WTC11 (cell line): ENCODE data around the gene CSF1. TPM values are rescaled to one million over a fixed set of nuclear protein-coding genes. Genes with fewer than 3 reads are reported as not detected.
A peak's percentile ranks its signal among the peaks of the same experiment; 100 is the strongest.

Source experiments
- ATAC-seq: fragments of 200-7000 bp; cut with Tn5 transposase; 2 replicates; pipeline ENCODE4 v1.10.0; 2021; ENCODE audit warnings: mild to moderate bottlenecking, moderate library complexity
- CTCF ChIA-PET: fragments of 300-600 bp; sonication (Branson Sonifier 250); formaldehyde crosslinking; loops from one replicate; lab custom pipeline; 2021; ENCODE audit warnings: antibody characterized with exemption; lab: Charles Lee
- POLR2A ChIA-PET: fragments of 350-600 bp; sonication (Branson Sonifier 250); formaldehyde crosslinking; loops from one replicate; lab custom pipeline; 2021; ENCODE audit warnings: antibody characterized with exemption; lab: Charles Lee
- DNase-seq: peaks from one replicate; pipeline ENCODE4 v3.0.0; 2021; ENCODE audit warnings: low spot score
- H3K27ac Mint-ChIP-seq: 2 replicates; pipeline ENCODE4 v1.8.0; 2021; ENCODE audit warnings: mixed read lengths
- H3K27me3 Mint-ChIP-seq: 2 replicates; pipeline ENCODE4 v1.8.0; 2021; ENCODE audit warnings: low read depth, mild to moderate bottlenecking, moderate library complexity, mixed read lengths
- H3K36me3 Mint-ChIP-seq: 2 replicates; pipeline ENCODE4 v1.8.0; 2021; ENCODE audit warnings: mixed read lengths
- H3K4me1 Mint-ChIP-seq: 2 replicates; pipeline ENCODE4 v1.8.0; 2022; ENCODE audit warnings: mixed read lengths
- H3K4me3 Mint-ChIP-seq: 2 replicates; pipeline ENCODE4 v1.8.0; 2021; ENCODE audit warnings: mild to moderate bottlenecking, moderate library complexity, mixed read lengths
- H3K9me3 Mint-ChIP-seq: 2 replicates; pipeline ENCODE4 v1.8.0; 2021; ENCODE audit warnings: mixed read lengths
- CBFB ChIP-seq: sonication (generic); formaldehyde crosslinking; IDR thresholded peaks from 2 replicates; pipeline ENCODE4 v1.8.1; 2022; ENCODE audit warnings: mild to moderate bottlenecking, low read depth, missing genetic modification reagents
- E2F1 ChIP-seq: sonication (generic); formaldehyde crosslinking; IDR thresholded peaks from 2 replicates; pipeline ENCODE4 v1.8.0; 2022; ENCODE audit warnings: mild to moderate bottlenecking, missing genetic modification reagents
- E2F4 ChIP-seq: sonication (generic); formaldehyde crosslinking; IDR thresholded peaks from 2 replicates; pipeline ENCODE4 v1.8.1; 2022; ENCODE audit warnings: low read depth, mild to moderate bottlenecking, moderate library complexity, missing genetic modification reagents, borderline replicate concordance
- E2F5 ChIP-seq: sonication (generic); formaldehyde crosslinking; IDR thresholded peaks from 2 replicates; pipeline ENCODE4 v1.8.1; 2022; ENCODE audit warnings: mild to moderate bottlenecking, moderate library complexity, missing genetic modification reagents
- EMX1 ChIP-seq: fragments of 250-450 bp; sonication (Bioruptor Pico); IDR thresholded peaks from 2 replicates; pipeline ENCODE4 v1.8.0; 2021; ENCODE audit warnings: mild to moderate bottlenecking
- ETV6 ChIP-seq: sonication (generic); formaldehyde crosslinking; IDR thresholded peaks from 2 replicates; pipeline ENCODE4 v1.8.1; 2022; ENCODE audit warnings: mild to moderate bottlenecking, missing genetic modification reagents
- FOXJ3 ChIP-seq: sonication (generic); formaldehyde crosslinking; IDR thresholded peaks from 2 replicates; pipeline ENCODE4 v1.9.0; 2021; ENCODE audit warnings: missing genetic modification reagents, mild to moderate bottlenecking, borderline replicate concordance
- FOXK1 ChIP-seq: sonication (generic); formaldehyde crosslinking; IDR thresholded peaks from 2 replicates; pipeline ENCODE4 v1.8.0; 2022; ENCODE audit warnings: mild to moderate bottlenecking, moderate library complexity, missing genetic modification reagents
- MLX ChIP-seq: sonication (generic); formaldehyde crosslinking; IDR thresholded peaks from 2 replicates; pipeline ENCODE4 v1.8.1; 2023; ENCODE audit warnings: mild to moderate bottlenecking, missing genetic modification reagents, moderate library complexity
- RORB ChIP-seq: fragments of 250-450 bp; sonication (Bioruptor Pico); IDR thresholded peaks from 2 replicates; pipeline ENCODE4 v1.9.0; 2021; ENCODE audit warnings: mild to moderate bottlenecking
- SMAD3 ChIP-seq: sonication (generic); formaldehyde crosslinking; IDR thresholded peaks from 2 replicates; pipeline ENCODE4 v1.8.0; 2022; ENCODE audit warnings: missing genetic modification reagents, mild to moderate bottlenecking, borderline replicate concordance
- USF2 ChIP-seq: sonication (generic); formaldehyde crosslinking; IDR thresholded peaks from 2 replicates; pipeline ENCODE4 v1.8.1; 2023; ENCODE audit warnings: mild to moderate bottlenecking, missing genetic modification reagents, moderate library complexity
- ZNF232 ChIP-seq: sonication (generic); formaldehyde crosslinking; IDR thresholded peaks from 2 replicates; pipeline ENCODE4 v1.8.0; 2022; ENCODE audit warnings: mild to moderate bottlenecking, missing genetic modification reagents
- ZNF281 ChIP-seq: sonication (generic); formaldehyde crosslinking; IDR thresholded peaks from 2 replicates; pipeline ENCODE4 v1.8.0; 2023; ENCODE audit warnings: mild to moderate bottlenecking, missing genetic modification reagents
- ZNF416 ChIP-seq: fragments of 250-450 bp; sonication (Bioruptor Pico); IDR thresholded peaks from 2 replicates; pipeline ENCODE4 v1.9.0; 2021; ENCODE audit warnings: mild to moderate bottlenecking, inconsistent platforms
- total RNA-seq: library from RNA; stranded (reverse); gene quantifications from 3 replicates; pipeline ENCODE4 v1.2.3, GENCODE V29; 2021
- TF ChIP-seq, protein P1 (sequence below): fragments of 250-450 bp; sonication (Bioruptor Pico); IDR thresholded peaks from 2 replicates; pipeline ENCODE4 v1.9.0; 2021; ENCODE audit warnings: mild to moderate bottlenecking
- TF ChIP-seq, protein P2 (sequence below): sonication (generic); formaldehyde crosslinking; IDR thresholded peaks from 2 replicates; pipeline ENCODE4 v1.8.1; 2022; ENCODE audit warnings: low read depth, missing genetic modification reagents, borderline replicate concordance
- TF ChIP-seq, protein P3 (sequence below): sonication (generic); formaldehyde crosslinking; IDR thresholded peaks from 2 replicates; pipeline ENCODE4 v1.8.1; 2023; ENCODE audit warnings: mild to moderate bottlenecking, missing genetic modification reagents
- TF ChIP-seq, protein P4 (sequence below): fragments of 250-450 bp; sonication (Bioruptor Pico); IDR thresholded peaks from 2 replicates; pipeline ENCODE4 v1.9.0; 2021; ENCODE audit warnings: mild to moderate bottlenecking, borderline replicate concordance

The CSF1 gene
- total RNA-seq, 1 experiment from 2014 or later, result 3.0 TPM

DNA sequence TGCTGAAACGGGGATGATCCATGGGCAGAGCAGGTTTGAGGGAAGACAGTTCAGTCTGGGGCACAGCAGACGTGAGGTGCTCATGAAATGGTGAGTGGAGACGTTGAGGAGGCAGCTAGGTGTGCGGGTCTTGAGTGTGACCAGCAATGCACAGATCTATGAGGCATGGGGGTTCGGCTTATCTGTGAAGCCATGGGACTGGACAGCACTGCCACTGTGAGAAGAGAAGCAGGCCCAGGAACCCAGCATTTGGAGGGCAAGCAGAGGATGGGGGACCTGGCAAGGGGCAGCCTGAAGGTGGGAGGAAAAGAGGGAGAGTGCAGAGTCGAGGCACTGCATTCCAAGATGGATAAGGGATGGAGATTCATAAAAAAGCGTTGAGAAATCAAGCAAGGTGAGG is 8.0 kb downstream of the CSF1 start:
- Mint-ChIP-seq H3K27me3 (no peaks in the 10 kb centered on the region; the same call in 1 of the 2 replicates), H3K4me1 (no peaks in the 10 kb centered on the region), H3K36me3 (no peaks in the 10 kb centered on the region), H3K27ac (peak overlapping the region; percentile 37; the same call in 1 of the 2 replicates), H3K4me3 (no peak overlapping the region), H3K9me3 (no peaks in the 10 kb centered on the region)
- ATAC-seq (no peak), DNase-seq (no peak)
- POLR2A ChIA-PET, result no interaction called here
- CTCF ChIA-PET, result interaction anchor here (1.1 to 4.8 kb wide), 3 partner anchors 66 to 136 kb away, joined by 3 to 36 read pairs (median 4); partner anchors contain the start of gene AHCYL1
- TF ChIP-seq E2F1, result no peak
- TF ChIP-seq MLX (CRISPR knock-in tag), result no peak
- TF ChIP-seq, protein P1, sequence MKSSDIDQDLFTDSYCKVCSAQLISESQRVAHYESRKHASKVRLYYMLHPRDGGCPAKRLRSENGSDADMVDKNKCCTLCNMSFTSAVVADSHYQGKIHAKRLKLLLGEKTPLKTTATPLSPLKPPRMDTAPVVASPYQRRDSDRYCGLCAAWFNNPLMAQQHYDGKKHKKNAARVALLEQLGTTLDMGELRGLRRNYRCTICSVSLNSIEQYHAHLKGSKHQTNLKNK (CRISPR knock-in tag), result no peak
- no peak for TF ChIP-seq ZNF416 (CRISPR knock-in tag)
- no peak for TF ChIP-seq FOXJ3
- TF ChIP-seq, protein P2, sequence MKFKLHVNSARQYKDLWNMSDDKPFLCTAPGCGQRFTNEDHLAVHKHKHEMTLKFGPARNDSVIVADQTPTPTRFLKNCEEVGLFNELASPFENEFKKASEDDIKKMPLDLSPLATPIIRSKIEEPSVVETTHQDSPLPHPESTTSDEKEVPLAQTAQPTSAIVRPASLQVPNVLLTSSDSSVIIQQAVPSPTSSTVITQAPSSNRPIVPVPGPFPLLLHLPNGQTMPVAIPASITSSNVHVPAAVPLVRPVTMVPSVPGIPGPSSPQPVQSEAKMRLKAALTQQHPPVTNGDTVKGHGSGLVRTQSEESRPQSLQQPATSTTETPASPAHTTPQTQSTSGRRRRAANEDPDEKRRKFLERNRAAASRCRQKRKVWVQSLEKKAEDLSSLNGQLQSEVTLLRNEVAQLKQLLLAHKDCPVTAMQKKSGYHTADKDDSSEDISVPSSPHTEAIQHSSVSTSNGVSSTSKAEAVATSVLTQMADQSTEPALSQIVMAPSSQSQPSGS (CRISPR knock-in tag), result no peak
- TF ChIP-seq USF2 (CRISPR knock-in tag), result no peak
- TF ChIP-seq FOXK1 (CRISPR knock-in tag), result no peak
- TF ChIP-seq E2F5 (CRISPR knock-in tag), result no peak
- TF ChIP-seq CBFB, result no peak
- no peak for TF ChIP-seq EMX1 (CRISPR knock-in tag)
- TF ChIP-seq RORB, result no peak
- TF ChIP-seq ZNF281 (CRISPR knock-in tag), result no peak
- TF ChIP-seq SMAD3, result no peak
- no peak for TF ChIP-seq E2F4 (CRISPR knock-in tag)
- TF ChIP-seq ZNF232, result no peak
- TF ChIP-seq, protein P3, sequence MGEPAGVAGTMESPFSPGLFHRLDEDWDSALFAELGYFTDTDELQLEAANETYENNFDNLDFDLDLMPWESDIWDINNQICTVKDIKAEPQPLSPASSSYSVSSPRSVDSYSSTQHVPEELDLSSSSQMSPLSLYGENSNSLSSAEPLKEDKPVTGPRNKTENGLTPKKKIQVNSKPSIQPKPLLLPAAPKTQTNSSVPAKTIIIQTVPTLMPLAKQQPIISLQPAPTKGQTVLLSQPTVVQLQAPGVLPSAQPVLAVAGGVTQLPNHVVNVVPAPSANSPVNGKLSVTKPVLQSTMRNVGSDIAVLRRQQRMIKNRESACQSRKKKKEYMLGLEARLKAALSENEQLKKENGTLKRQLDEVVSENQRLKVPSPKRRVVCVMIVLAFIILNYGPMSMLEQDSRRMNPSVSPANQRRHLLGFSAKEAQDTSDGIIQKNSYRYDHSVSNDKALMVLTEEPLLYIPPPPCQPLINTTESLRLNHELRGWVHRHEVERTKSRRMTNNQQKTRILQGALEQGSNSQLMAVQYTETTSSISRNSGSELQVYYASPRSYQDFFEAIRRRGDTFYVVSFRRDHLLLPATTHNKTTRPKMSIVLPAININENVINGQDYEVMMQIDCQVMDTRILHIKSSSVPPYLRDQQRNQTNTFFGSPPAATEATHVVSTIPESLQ, result no peak
- no peak for TF ChIP-seq ETV6
- TF ChIP-seq, protein P4, sequence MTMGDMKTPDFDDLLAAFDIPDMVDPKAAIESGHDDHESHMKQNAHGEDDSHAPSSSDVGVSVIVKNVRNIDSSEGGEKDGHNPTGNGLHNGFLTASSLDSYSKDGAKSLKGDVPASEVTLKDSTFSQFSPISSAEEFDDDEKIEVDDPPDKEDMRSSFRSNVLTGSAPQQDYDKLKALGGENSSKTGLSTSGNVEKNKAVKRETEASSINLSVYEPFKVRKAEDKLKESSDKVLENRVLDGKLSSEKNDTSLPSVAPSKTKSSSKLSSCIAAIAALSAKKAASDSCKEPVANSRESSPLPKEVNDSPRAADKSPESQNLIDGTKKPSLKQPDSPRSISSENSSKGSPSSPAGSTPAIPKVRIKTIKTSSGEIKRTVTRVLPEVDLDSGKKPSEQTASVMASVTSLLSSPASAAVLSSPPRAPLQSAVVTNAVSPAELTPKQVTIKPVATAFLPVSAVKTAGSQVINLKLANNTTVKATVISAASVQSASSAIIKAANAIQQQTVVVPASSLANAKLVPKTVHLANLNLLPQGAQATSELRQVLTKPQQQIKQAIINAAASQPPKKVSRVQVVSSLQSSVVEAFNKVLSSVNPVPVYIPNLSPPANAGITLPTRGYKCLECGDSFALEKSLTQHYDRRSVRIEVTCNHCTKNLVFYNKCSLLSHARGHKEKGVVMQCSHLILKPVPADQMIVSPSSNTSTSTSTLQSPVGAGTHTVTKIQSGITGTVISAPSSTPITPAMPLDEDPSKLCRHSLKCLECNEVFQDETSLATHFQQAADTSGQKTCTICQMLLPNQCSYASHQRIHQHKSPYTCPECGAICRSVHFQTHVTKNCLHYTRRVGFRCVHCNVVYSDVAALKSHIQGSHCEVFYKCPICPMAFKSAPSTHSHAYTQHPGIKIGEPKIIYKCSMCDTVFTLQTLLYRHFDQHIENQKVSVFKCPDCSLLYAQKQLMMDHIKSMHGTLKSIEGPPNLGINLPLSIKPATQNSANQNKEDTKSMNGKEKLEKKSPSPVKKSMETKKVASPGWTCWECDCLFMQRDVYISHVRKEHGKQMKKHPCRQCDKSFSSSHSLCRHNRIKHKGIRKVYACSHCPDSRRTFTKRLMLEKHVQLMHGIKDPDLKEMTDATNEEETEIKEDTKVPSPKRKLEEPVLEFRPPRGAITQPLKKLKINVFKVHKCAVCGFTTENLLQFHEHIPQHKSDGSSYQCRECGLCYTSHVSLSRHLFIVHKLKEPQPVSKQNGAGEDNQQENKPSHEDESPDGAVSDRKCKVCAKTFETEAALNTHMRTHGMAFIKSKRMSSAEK (CRISPR knock-in tag), result no peak
